Stimulated activated CD8-positive, alpha-beta memory T cell treated with anti-CD3 and anti-CD28 coated beads, Interleukin-4, amount 100 ng/mL, for 24 hours (primary cell): Measurements from ENCODE around the gene FAM53B.
"Not testable (repeated sequence)": the region's sequence is repeated elsewhere in the genome, so short reads cannot be mapped to it uniquely, and the experiment has no call there.

Experiments
- DNase-seq: peaks from one replicate; pipeline ENCODE4 v3.0.0-alpha.2; 2020; ENCODE audit warnings: low read depth

The FAM53B gene, protein sequence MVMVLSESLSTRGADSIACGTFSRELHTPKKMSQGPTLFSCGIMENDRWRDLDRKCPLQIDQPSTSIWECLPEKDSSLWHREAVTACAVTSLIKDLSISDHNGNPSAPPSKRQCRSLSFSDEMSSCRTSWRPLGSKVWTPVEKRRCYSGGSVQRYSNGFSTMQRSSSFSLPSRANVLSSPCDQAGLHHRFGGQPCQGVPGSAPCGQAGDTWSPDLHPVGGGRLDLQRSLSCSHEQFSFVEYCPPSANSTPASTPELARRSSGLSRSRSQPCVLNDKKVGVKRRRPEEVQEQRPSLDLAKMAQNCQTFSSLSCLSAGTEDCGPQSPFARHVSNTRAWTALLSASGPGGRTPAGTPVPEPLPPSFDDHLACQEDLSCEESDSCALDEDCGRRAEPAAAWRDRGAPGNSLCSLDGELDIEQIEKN

DNA sequence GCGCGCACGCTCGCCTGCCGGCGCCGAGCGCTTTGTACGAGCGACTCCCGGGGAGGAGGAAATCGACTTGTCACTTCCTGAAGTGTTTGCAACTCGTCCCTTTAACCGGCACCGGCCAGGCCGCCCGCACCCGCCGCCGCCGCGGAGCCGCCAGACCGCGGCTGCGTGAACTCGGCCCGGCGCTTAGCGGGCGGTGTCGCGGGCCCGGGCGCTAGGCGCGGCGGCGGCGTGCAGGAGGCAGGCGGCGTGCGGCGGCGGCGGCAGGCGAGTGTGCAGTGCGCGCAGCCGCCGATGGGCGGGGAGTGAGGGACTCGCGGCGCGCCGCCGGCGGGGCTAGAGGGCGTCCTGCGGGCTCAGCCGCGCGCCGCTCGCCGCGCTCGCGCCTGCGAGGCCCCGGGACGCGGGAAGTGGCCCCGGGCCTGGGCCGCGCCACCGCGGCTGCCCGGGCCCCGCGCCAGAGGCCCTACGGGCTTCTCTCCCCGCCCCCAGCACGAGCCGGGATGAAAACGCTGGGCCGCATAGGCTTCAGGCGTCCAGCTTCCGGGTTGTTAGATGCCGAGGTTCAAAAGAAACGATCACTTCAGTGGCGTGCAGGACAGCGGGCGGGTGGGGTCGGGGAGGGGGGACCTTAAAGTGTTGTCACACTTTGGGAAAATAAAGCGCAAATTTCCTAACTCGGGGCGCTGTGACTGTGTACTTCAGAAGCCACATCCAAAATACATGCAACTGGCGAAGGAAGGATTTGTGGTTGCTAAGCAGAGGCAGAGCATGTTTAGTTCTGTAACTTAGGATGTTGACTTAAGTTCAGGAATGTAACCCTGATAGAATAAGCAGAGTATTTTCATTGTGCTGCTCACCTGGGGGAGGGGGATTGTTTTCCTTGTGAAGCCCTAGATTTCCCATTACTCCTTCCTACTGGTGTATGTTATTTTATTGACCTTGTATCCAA lies at the start of gene FAM53B:
FAM53B (minus strand) TSS at position 277 of the 949 bp plus-strand sequence. CDS start 37,665 bp downstream, outside the sequence.
- peak; percentile 75 for DNase-seq

DNA sequence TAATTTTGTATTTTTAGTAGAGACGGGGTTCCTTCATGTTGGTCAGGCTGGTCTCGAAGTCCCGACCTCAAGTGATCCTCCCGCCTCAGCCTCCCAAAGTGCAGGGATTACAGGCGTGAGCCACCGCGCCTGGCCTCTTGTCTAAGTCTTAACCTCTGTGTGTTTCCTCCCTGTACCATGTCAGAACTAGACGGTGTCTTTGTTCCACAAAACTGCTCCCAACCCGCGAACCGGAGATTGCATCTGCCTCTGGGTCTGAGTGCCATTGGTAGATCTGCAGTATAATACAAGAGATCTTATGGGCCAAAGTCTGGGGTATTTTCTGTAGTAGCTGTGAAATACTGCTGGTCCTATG lies 48.8 kb upstream of the FAM53B start:
- no peak for DNase-seq

DNA sequence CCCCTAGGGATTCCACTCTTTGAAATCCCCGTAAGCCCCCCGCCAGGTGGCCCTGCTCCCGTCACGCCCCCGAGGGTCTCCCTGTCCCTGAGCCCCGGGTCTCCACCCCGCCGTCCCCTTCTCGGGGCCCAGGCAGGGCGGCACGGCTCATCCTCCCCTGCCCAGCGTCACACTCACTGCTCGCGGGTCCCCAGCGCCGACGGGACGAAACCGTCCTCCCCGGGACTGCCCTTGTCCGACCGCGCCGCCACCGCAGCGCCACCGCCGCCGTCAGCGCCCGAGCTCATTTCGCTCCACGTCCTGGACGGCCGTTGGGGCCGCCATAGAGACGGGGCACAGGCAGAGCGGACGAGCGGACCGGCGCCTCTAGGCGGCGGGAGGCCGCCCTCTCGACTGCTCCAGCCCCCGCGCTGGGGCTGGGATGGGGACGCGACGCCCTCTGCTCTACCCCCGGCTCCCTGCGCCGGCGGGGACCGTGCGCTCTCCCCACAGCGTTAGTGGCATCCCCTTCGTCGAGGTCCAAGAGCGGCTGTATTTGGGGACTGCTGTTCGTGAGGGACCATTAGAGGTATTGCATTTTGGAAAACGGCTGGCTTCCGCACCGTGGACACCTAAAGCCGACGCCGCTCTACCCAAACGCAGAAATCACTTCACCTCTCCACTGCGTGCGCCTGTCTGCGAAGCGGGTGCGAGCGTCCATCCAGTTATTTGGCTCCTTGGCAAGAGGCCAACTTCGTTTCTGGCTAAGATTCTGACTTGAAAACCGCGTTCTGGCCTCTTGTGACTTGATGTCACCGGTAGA lies 47.6 kb upstream of the FAM53B start, which contains the start of gene EEF1AKMT2:
EEF1AKMT2 (minus strand) TSS at position 341 of the 802 bp plus-strand sequence; CDS start at position 287, 54 bp downstream.
- DNase-seq = peak; percentile 80

DNA sequence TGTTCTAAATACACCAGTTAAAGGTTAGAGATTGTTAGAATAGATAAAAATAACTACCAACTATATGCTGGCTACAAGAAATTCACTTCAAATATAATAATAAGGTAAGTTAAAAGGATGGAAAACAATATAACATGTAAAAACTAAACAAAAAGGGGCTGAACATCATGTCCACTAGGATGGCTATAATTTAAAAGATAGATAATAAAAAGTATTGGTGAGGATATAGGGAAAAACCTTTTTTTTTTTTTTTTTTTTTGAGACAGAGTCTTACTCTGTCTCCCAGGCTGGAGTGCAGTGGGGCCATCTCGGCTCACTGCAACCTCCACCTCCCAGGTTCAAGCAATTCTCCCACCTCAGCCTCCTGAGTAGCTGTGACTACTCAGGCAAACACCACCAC lies 38.7 kb upstream of the FAM53B start:
- not testable (repeated sequence) for DNase-seq

DNA sequence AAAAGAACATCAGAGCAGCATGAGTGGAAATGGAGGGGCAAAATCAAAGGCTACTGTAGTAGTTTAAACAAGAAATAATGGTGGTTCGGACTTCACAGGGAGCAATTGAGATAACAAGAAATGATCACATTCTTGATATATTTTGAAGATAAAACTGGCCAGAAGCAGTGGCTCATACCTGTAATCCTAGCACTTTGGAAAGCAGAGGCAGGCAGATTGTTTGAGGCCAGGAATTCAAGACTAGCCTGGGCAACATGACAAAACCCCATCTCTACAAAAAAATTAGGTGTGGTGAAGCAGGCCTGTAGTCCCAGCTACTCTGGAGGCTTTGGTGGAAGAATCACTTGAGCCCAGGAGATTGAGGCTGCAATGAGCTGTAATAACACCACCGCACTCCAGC lies 24.6 kb upstream of the FAM53B start:
- no peak for DNase-seq

DNA sequence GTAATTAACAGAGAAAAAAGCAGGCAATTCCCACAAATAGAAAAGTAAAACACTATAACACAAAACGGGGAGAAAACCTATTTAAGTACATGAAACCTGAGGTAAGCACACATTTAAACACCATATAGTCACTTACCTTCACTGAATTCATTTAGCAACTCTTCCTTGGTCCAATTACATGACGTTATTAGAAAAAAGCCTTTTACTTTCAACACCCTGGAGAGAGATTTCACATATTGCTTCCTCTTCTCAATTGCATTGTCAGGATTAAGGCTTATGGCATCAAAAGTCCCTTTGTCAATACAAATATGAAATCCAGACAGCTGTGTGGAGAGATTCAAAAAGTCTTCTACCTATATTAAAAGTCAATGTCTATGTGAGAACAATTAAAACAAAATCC lies 21.1 kb upstream of the FAM53B start:
- DNase-seq = no peak

DNA sequence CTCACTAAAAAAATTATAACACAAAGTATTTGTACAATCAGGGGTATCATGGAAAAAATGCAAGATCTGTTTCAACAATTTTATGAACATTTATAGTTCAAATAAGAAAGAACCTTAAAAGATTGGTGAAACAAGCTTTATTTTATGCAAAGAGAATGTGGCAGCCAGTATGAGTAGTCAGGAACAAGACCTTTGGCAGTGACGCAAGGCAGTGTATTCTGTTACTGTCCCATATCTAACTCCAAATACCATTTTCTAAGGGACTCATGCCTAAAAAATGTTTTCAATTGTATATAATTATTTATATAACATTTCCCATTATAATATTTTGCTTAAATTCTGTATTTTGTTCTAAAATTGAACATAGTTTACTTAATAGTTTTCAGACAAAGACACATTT lies 19.1 kb upstream of the FAM53B start:
- no peak for DNase-seq

DNA sequence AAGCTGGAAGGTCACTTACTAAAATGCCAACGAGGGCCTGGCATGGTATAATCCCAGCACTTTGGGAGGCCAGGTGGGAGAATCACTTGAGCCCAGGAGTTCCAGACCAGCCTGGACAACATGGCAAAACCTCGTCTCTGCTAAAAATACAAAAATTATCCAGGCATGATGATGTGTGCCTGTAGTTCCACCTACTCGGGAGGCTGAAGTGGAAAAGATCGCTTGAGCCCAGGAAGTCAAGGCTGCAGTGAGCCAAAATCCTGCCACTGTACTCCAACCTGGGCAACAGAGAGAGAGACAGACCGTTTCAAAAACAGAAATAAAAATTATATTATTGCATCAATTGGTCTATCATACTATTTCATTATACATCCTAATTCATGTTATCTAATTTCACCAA lies 18.1 kb upstream of the FAM53B start:
- DNase-seq = no peak

DNA sequence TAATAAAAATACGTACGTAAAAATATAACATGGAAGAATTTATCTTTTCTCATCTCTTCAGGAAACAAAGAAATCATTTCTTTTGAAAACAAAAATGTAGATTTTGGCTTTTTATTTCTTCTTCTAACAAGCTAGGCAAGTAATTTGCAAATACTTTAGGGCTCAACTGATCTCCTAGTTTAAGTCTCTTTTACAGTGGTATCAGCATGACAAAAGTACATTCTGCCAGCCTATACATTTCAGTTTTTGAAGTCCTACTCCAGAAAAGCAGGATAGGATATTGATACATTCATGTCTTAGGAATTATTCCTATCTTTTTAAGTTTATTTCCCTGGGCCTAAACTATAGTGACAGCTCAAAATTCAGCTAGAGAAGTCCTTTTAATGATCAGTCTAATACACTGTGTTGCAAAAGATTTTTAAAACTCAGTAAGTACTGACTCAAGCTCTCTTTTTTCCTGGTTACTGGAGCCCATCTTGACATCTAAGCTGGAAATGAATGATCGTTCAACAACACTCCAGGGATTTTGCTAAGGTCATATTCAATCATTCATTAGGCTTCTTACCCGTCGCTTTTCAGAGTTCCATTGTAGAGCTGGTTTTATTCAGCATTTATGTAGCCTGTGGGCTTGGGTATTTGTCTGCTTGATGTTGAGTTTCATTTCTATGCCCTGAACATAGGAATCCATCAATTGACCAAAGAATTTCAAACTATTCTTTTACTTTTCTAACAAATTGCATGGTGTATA lies 12.2 kb upstream of the FAM53B start:
- no peak for DNase-seq

DNA sequence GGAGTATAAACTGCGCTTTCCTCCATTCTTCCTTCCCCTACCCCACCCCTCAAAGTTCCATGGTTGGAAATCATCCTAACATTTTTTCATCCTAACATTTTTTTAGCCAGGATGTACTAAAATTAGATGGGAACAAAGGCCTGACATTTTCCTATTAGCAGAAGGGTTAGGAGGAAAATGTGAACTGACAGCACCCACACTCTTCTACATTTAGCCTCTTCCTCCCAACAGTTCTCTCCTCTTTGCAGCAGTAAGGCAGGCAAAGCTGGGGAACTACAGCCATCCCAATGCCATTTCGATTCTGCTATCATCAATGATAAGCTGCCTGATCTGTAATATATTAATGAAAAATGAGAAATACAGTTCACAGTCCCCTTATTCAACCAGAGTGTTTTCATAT lies 11.4 kb upstream of the FAM53B start:
- DNase-seq = no peak

DNA sequence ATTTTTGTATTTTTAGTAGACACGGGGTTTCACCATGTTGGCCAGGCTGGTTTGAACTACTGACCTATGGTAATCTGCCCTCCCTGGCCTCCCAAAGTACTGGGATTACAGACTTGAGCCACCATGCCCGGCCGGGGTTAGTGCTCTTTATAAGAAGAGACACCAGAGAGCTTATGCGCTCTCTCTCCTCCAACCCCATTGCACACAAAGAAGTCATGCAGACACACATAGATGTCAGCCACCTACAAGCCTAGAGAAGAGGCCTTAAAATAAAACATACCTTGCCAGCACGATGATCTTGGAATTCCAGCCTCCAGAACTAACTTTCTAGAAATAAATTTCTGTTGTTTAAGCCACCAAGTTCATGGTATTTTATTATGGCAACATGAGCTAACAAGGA lies 10.0 kb upstream of the FAM53B start:
- DNase-seq = no peak

DNA sequence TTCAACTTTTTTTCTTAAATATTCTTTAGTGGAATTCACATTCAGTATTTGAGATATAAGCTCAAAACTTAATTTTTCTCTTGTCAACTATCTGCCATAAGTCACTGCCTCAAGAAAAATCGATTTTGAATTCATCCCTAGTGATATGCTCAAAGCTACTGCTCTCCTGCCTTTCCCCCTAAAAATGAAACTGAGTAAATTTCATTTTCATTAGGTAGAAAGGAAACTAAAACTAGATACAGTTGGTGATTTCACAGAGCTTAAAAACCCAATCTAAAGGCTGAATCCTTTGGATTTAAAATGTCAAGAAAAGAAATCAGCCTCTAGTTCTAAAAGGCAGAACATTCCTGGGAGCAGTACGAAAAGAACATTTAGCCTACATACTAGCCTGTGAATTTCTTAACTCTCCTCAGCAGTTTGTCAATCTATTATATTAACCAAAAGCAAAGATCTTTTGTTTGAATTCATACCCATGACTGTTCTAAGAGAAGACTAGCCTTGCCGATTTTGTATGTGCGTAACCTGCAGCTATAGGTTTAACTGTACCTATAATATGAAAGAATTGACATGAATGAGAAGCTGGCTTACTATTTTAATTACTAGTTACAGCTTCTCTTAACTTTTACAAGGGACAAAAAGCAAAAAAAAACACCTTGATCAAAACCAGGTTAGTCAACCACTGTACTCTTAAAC lies 4.9 kb upstream of the FAM53B start:
- no peak for DNase-seq

DNA sequence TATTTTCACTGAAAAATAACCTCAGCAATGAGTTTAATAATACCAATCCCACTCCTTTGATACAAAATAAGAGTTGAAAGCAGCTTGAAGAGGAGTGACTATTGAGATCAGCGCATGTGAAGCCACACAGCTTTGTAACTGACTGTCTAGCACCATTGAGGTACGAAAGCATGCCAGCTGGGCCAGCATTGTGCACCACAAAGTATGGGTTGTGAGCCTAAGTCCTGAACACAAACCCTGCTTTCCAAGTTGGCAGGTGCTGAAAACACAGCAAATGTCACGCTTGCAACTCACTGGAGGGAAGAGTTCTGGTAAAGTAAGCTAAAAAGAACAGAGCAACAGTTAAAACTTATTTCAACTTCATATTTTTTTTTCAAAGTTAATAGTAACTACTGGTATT lies 4.0 kb upstream of the FAM53B start:
- DNase-seq = no peak

DNA sequence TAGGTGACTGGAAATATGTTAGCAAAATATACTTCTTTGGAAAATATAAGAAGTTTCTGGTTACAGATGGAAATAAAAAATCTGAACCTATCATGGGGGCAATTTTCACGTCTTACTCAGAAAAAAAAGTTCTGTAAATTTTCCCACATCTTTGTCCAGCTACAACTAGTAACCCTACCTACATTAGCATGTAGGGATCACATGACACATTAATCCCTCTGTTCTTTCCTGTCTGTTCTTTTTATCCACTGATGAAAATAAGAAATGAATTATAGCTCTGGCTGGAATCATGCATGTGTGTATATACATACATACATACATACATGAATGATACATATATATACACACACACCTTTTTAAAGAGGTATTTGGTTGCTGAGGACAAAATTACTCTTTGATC lies 3.6 kb upstream of the FAM53B start:
- no peak for DNase-seq

DNA sequence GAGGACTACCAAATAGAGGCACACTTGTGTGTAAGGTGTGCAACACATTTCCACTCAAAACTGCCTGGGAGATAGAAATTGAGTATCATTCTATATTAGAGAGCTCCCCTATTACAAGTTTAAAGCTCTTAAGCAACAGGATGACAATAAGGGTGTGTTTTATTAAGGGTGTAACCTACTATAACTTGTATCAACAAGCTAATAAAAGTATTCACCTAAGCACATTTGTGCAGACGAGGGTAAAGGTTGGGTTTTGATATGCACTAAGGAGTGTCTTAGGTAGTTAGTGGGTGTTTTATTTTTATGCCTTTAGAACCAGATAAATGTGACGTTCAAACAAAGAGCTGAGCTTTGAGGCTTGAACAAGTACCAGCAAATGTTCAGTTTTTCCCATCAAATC lies 2.8 kb upstream of the FAM53B start:
- DNase-seq = no peak

DNA sequence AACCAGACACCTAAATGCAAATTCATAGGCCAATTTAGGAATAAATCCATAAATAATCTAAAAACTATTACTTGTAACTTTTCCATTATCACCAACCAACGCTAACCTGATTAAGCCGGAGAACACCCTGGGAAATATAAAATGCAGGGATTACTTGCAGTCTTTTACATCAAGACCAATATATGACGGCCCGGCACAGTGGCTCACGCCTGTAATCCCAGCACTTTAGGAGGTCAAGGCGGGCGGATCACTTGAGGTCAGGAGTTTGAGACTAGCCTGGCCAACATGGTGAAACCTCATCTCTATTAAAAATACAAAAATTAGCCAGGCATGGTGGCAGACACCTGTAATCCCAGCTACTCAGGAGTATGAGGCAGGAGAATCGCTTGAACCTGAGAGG lies 2.3 kb upstream of the FAM53B start:
- not testable (repeated sequence) for DNase-seq

DNA sequence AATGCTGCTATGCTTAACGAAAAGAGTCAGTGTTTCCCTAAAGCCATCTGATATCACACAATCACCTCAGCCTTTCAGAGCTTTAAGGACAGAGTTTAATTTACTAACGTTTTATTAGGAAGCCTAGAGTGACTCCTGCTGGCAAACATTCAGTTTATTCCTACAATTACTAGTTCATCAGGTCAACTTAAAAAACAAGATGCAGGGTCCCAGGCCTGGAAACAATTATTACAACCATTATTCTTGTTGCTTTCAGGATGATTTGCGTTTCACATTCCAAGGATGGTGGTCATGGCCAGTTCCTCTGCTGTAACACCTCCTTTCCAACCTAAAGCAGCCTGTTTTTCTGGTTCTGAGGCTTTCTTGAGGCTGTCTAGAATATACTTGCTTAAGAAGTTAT lies 1.5 kb upstream of the FAM53B start:
- no peak for DNase-seq

DNA sequence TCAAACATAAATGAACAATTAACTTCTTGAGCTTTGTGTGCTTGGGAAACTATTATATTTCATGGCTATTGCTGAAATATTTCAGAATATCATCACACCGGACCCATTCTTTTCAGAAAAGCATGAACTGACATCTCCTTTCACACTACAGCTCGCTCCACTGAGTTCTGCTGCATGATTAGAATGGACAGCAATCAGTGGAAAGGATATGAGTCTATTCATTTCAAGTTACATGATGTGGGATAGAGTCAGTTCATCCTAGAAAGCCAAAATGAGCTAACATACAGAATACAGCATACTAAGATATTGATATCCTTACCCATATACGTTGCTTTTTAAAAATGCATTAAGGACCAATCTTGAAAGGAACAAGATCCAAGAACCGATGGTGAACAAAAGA lies 1.1 kb upstream of the FAM53B start:
- DNase-seq = no peak

DNA sequence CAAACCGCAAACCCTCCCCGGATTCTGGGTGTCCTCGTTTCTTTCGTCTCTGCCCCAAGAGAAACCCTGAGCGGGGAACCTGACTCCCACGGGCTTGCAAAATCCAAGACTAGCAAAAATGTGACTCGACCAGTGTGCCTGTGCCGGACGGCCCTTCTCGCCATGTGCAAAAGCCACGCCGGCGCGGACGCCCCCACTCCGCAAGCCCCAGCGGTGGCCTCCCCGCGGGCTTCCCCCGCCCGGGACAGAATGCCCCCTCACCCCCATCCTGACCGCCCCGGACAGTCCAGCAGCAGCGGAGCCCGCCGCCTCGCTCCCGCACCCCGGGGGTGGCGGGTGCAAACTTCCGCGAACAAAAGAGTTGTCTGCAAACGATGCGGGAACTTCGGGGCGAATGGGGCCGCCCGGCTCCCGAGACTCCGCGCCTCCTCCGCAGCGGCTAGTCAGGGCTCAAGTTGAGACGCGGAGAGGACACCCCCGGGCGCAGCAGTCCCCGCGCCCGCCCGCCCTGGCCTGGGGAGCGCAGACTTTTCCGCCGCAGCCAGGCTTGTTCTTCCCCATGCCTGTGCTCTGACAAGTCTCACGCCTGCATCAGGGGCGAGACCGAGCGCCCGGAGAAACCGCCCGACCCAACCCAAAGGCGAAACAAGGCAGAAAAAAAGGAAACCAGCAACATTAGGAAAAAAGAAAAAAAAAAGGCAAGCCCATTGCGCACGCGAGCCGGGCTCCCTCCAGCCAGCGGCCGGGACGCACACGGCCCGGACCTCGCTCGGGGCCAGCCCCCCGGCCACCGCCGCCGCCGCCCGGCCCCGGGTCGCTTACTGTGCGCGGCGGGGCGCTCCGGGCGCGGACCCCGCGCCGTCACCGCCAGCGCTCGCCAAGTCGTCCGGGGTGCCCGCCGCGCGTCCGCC lies 732 bp downstream of the FAM53B start:
- no peak for DNase-seq
